ENCODE measurements around the gene ASGR2. TPM values are rescaled to one million over a fixed set of nuclear protein-coding genes. Genes with fewer than 3 reads are reported as not detected.
A peak's percentile ranks its signal among the peaks of the same experiment; 100 is the strongest.

Gene ASGR2
- total and polyA plus RNA-seq, 2 of the 13 experiments (the other 11 are each of a cell fraction or from before 2014, with no cell fraction given), result 320 to 754 TPM

- TF ChIP-seq ARID4A (CRISPR knock-in tag; IDR thresholded peaks at IDR 0.05; ENCODE audit: borderline replicate concordance) (peak; percentile 58; the same call in 1 of the 2 replicates), FIP1L1 (IDR thresholded peaks at IDR 0.05; ENCODE audit: borderline replicate concordance, insufficient read depth, low read depth, low read length) (0 out of 2 replicates have a peak, but pooled peaks have one; percentile 53), ZBED4 (CRISPR knock-in tag; IDR thresholded peaks at IDR 0.05; ENCODE audit: borderline replicate concordance) (peak; percentile 27; the same call in 1 of the 2 replicates), TBL1XR1 (IDR thresholded peaks at IDR 0.05; ENCODE audit: borderline replicate concordance, low read length, partially characterized antibody) (peak; percentile 18), ZFP37 (CRISPR knock-in tag; IDR thresholded peaks at IDR 0.05; ENCODE audit: borderline replicate concordance) (0 out of 2 replicates have a peak, but pooled peaks have one; percentile 2), ZNF3 (CRISPR knock-in tag; IDR thresholded peaks at IDR 0.05) (no peak), DPF2 (CRISPR knock-in tag; IDR thresholded peaks at IDR 0.05; ENCODE audit: borderline replicate concordance, low read depth) (peak; percentile 57; the same call in 1 of the 2 replicates), NPAS2 (CRISPR knock-in tag; IDR thresholded peaks at IDR 0.05; ENCODE audit: borderline replicate concordance) (no peak), CSRNP1 (CRISPR knock-in tag; IDR thresholded peaks at IDR 0.05) (peak; percentile 57; the same call in 1 of the 2 replicates), TCF7L2 (IDR thresholded peaks at IDR 0.05; ENCODE audit: low read depth, low read length) (no peak), HMG20B (CRISPR knock-in tag; conservative IDR thresholded peaks at IDR 0.05) (peak; percentile 78), ZFP91 (CRISPR knock-in tag; IDR thresholded peaks at IDR 0.05; ENCODE audit: borderline replicate concordance) (no peak; the same call in 1 of the 2 replicates), DZIP1 (CRISPR knock-in tag; IDR thresholded peaks at IDR 0.05) (no peak)
Measured at GRCh38 chr17:7114241-7114874, at the start of gene ASGR2 (continued).
